Astrocyte of the cerebellum (primary cell): ENCODE results near the gene ATP2A3.

ENCODE experiments used
- DNase-seq: peaks from one replicate; pipeline ENCODE4 v3.0.0-alpha.2; 2011; ENCODE audit warnings: low read depth
- H3K4me3 ChIP-seq: 2 replicates; pipeline ENCODE4 v1.5.1; 2011; ENCODE audit warnings: mild to moderate bottlenecking, low read depth, low read length, moderate library complexity
- in situ Hi-C: cut with HindIII; loops from 2 replicates; pipeline ENCODE4 v1.10.0; 2017; ENCODE audit warnings: low sequenced_read_pairs
- TF ChIP-seq, protein P1 (sequence below): IDR thresholded peaks from 2 replicates; pipeline ENCODE4 v1.5.1; 2012; ENCODE audit warnings: low read length, low read depth, moderate library complexity, mild to moderate bottlenecking; ENCODE audit errors: missing control alignments

Gene ATP2A3

DNA sequence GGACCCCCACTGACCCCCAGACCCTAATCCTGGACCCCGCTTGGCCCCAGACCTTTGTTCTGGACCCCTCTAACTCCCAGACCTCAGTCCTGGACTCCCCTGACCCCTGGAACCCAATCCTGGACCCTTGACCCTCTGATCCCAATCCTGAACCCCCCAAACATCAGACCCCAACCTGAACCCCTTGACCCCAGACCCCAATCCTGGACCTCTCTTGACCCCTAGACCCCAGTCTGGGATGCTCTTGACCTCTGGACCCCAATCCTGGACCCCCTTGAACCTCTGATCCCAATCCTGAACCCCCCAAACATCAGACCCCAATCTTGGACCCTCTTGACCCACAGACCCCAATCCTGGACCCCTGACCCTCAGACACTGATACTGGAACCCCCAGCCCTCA, 34.5 kb downstream of the ATP2A3 start:
- no peak overlapping the region for H3K4me3 ChIP-seq
- TF ChIP-seq, protein P1, sequence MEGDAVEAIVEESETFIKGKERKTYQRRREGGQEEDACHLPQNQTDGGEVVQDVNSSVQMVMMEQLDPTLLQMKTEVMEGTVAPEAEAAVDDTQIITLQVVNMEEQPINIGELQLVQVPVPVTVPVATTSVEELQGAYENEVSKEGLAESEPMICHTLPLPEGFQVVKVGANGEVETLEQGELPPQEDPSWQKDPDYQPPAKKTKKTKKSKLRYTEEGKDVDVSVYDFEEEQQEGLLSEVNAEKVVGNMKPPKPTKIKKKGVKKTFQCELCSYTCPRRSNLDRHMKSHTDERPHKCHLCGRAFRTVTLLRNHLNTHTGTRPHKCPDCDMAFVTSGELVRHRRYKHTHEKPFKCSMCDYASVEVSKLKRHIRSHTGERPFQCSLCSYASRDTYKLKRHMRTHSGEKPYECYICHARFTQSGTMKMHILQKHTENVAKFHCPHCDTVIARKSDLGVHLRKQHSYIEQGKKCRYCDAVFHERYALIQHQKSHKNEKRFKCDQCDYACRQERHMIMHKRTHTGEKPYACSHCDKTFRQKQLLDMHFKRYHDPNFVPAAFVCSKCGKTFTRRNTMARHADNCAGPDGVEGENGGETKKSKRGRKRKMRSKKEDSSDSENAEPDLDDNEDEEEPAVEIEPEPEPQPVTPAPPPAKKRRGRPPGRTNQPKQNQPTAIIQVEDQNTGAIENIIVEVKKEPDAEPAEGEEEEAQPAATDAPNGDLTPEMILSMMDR = no peak
- no peak for DNase-seq
- in situ Hi-C loops = no loop called here

DNA sequence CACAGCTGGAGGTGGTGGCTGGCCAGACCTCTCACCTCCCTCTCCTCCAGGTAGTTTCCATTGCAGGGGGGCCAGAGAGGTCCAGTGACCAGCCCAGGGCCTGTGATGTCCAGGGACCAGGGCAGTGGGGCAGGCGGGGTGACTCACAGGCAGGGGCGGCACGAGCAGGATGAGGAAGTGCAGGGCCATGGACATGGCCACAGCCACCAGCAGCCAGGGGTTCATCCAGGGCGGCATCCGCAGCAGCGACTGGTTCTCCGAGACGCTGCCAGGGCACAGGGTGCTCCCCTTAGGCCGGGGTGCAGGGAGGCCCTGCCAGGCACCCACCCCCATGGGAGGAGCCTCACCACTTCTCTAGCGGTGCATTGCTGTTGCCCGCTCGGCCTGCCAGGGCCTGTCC, 35.1 kb downstream of the ATP2A3 start:
- no peak for DNase-seq
- in situ Hi-C loops = no loop called here
- H3K4me3 ChIP-seq = no peak overlapping the region
- TF ChIP-seq, protein P1 = no peak

DNA sequence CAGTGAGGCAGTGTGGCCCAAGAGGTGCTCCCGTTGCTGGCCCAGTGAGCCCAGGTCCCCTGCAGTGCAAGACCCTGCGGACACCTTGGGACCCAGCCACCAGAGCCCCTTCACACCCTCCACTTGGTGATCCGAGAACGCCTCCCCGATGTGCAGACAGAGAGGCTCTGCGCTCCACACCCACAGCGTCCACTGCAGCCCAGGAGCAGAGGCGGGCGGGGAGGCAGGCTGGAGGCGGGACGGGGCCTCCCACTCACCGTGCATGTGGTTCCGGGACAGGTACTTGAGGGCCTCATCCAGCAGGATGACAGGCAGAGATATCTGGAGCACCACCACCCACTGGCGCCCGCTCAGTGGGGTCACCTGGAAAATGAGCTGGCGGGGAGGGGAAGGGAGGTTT, 35.8 kb downstream of the ATP2A3 start:
- TF ChIP-seq, protein P1 = no peak
- DNase-seq = no peak
- in situ Hi-C loops = no loop called here
- no peak overlapping the region for H3K4me3 ChIP-seq

DNA sequence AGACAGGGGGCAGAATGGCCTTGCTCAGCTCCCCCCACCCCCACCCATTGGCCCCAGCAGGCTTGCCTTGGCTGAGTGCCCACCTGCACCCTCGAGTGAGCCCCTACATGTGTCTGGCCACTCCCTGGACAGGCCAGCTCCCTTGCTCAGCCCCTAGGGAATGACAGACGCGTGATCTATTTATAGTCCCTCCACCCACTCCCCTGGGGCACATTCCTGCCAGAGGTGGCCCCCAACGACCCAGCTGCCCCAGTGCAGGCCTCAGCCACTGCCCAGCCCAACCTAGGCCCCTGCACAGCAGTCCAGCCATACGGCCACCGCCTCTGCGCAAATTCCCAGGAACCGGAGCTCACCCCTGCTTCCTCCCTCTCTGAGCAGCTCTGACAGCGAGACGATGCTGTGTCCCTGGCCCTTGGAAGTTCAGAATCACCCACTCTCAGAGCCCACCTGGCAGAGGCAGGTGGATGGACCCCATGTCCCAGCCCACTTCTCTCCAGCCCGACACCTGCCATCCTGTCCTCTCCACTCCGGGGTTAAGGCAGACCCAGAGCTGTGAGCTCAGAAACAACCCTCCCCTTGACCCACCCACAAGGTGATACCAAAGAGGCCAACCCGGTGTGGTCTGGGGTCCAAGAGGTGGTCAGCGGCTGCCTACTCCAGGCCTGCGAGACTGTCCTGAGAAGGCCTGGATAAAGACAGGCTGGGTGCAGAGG, 36.5 kb downstream of the ATP2A3 start:
- no peak overlapping the region for H3K4me3 ChIP-seq
- in situ Hi-C loops = no loop called here
- TF ChIP-seq, protein P1 = no peak
- DNase-seq = no peak

DNA sequence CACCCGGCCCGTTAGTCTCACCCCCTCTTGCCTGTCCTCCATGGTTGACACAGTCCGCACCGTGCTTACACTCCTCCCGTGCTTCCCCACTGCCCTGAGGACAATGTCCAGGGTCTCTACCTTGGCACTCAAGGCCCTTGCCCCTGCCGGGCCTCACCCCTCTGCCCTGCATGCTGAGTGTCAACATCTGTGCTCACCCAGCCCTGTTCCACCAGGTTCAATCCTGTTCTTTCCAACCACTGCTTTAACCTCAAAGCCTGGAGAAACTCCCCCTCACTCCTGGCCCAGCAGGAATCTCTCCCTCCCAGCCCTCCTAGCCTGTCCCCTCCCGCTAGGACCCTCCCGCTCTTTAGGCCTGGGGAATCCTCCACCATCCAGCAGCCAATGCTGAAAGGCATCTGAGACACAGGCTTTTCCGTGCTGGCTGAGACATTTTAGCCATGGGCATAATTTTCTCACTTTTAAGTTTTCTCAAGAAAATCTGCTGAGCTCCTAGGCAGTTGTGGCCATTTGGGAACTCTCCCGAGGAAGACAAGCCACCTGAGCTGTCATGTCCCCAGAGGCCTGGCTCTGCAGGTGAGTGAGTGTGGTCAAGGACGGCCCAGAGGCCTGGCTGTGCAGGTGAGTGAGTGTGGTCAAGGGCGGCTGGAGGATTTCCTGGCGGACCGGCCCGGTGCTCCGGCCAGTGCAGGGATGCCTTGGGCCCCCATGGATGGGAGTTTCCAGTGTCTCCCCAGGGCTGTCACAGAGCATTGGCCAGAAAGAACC, 37.2 kb downstream of the ATP2A3 start:
- DNase-seq = no peak
- in situ Hi-C loops = no loop called here
- TF ChIP-seq, protein P1 = no peak
- H3K4me3 ChIP-seq = no peak overlapping the region

DNA sequence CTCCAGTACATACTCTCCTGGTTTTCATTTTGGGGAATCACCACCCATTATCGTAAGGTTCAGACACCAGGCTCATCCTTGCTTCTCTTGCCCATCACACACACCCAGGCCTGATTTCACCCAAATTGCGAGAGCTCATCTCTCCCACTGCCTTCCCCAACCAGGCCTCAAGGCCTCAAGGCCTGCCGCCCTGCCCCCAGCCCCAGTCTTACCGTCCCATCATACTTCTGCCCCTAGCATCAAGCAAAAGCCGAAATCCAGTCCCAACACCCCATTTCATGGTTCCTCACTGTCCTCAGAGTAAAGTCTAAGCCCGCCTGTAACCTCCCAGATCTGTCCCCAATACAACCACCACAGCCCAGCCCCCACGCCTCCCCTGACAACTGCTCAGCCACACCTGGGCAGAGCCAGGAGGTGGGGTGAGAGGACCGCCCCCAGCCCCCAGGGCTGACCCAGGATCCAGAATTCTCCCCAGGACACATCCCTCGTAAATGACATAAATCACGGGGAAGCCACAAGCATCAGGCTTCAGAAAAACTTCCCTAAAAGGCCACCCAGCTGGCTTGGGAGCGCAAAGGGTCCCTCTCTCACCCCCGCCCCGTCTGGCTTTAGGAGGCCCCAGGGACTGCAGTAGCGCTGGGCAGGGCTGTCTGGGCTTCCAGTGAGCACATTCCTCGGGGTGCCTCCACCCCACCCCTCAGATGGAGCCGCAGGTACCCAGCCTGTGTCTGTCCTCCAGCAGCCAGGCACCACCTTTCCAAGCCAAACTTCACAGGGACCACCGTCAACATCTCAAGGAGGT, 38.4 kb downstream of the ATP2A3 start:
- TF ChIP-seq, protein P1 = no peak
- no peak overlapping the region for H3K4me3 ChIP-seq
- in situ Hi-C loops = no loop called here
- DNase-seq = no peak
